Mesendoderm (in vitro differentiated cells): ENCODE results near the gene HDAC4.
A peak's percentile ranks its signal among the peaks of the same experiment; 100 is the strongest.

Experiments used
- DNase-seq: peaks from one replicate; pipeline ENCODE4 v3.0.0; 2013
- H2AK5ac ChIP-seq: 2 replicates; pipeline ENCODE4 v1.6.1; 2013; ENCODE audit warnings: low read length, inconsistent platforms
- H2BK120ac ChIP-seq: 2 replicates; pipeline ENCODE4 v1.6.1; 2013; ENCODE audit warnings: low read depth, mild to moderate bottlenecking, low read length, moderate library complexity, mixed read lengths
- H2BK15ac ChIP-seq: replicated peaks from 2 replicates; pipeline ENCODE4 v1.6.1; 2013; ENCODE audit warnings: low read depth, mild to moderate bottlenecking, moderate library complexity
- H2BK5ac ChIP-seq: 2 replicates; pipeline ENCODE4 v1.6.1; 2013; ENCODE audit warnings: low read length, inconsistent platforms
- H3K18ac ChIP-seq: 2 replicates; pipeline ENCODE4 v1.6.1; 2013; ENCODE audit warnings: mild to moderate bottlenecking, low read length, mixed read lengths
- H3K23ac ChIP-seq: one replicate; pipeline ENCODE4 v1.6.1; 2013; ENCODE audit warnings: low read length
- H3K27ac ChIP-seq: 2 replicates; pipeline ENCODE4 v1.5.1; 2013; ENCODE audit warnings: low read depth, mild to moderate bottlenecking, inconsistent platforms, low read length, moderate library complexity
- H3K27me3 ChIP-seq: 2 replicates; pipeline ENCODE4 v1.6.1; 2013; ENCODE audit warnings: low read length, control low read depth, mild to moderate bottlenecking, inconsistent platforms; ENCODE audit not compliant: insufficient read depth, poor library complexity
- H3K36me3 ChIP-seq: 2 replicates; pipeline ENCODE4 v1.6.1; 2013; ENCODE audit warnings: low read length, inconsistent platforms; ENCODE audit not compliant: control insufficient read depth, insufficient read depth
- H3K4ac ChIP-seq: one replicate; pipeline ENCODE4 v1.6.1; 2013; ENCODE audit warnings: low read depth, mild to moderate bottlenecking, low read length, moderate library complexity
- H3K4me1 ChIP-seq: 2 replicates; pipeline ENCODE4 v1.6.1; 2013; ENCODE audit warnings: low read depth, low read length, inconsistent platforms; ENCODE audit not compliant: control insufficient read depth
- H3K4me2 ChIP-seq: 2 replicates; pipeline ENCODE4 v1.6.1; 2013; ENCODE audit warnings: low read length
- H3K4me3 ChIP-seq: 2 replicates; pipeline ENCODE4 v1.5.1; 2013; ENCODE audit warnings: mild to moderate bottlenecking, low read length
- H3K56ac ChIP-seq: one replicate; pipeline ENCODE4 v1.6.1; 2013; ENCODE audit warnings: low read length
- H3K79me1 ChIP-seq: 2 replicates; pipeline ENCODE4 v1.6.1; 2013; ENCODE audit warnings: low read length, inconsistent platforms
- H3K79me2 ChIP-seq: 2 replicates; pipeline ENCODE4 v1.6.1; 2013; ENCODE audit warnings: mild to moderate bottlenecking, low read length; ENCODE audit not compliant: control insufficient read depth, insufficient read depth
- H3K9ac ChIP-seq: 2 replicates; pipeline ENCODE4 v1.6.1; 2013; ENCODE audit warnings: low read length, inconsistent platforms
- H4K5ac ChIP-seq: one replicate; pipeline ENCODE4 v1.6.1; 2013; ENCODE audit warnings: low read length
- H4K8ac ChIP-seq: one replicate; pipeline ENCODE4 v1.6.1; 2013; ENCODE audit warnings: low read depth, mild to moderate bottlenecking, control low read depth, low read length, moderate library complexity
- WGBS: extraction: QIAGEN DNeasy Blood & Tissue Kit; methylation state at CpG from one replicate; pipeline ENCODE4 v1.1.7; 2013; ENCODE audit warnings: low lambda C conversion rate, missing lambda C conversion rate; ENCODE audit not compliant: insufficient coverage; ENCODE audit errors: extremely low coverage; 5-methylcytosine and 5-hydroxymethylcytosine counted together

Gene HDAC4

DNA sequence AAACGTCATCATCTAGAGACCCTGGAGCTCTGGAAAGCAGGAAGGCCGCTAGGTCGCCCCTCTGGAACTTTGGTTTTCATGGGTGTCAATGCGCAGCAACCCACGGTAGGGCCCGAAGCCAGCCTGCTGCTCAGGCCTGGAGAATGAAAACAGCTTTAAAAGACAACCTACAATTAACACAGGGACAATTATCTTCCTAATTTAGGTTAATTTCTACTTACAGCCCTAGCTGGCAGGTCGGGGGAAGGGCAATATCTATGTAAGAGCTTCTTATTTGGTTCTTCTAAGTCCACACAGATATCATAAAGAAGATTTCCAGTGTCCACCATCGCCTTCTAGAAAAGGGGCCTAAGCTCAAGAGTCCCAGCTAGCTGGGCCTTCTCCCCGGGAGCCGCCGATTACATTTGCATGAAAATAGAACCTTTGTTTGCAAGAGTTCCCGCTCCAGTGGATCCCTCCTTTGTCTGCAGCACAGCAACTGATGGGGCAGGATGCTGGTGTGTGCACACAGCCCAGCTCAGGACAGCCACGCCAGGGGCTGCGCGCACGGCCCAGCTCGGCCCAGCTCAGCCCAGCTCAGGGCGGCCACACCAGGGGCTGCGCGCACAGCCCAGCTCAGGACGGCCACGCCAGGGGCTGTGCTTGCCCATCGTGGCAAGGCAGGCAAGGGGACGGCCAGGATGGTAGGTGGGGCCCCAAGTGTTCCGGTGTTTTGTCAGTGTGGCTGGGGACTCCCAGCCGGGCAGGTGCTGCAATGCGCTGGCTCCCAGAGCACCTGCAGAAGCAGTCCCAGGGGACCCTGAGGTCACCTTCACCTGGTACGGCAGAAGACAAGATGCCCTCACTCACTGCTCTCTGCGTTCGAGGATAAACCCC lies 109.1 kb downstream of the HDAC4 start:
- no peak overlapping the region for H2BK120ac ChIP-seq
- H3K18ac ChIP-seq, result peak overlapping the region; percentile 45
- no peak overlapping the region for H3K4me2 ChIP-seq
- no peak overlapping the region for H4K8ac ChIP-seq
- no peak overlapping the region for H3K4ac ChIP-seq
- H2AK5ac ChIP-seq, result no peak overlapping the region
- H3K23ac ChIP-seq, result no peak overlapping the region
- H3K4me1 ChIP-seq, result peaks cover 10% of the 10 kb centered on the region
- peaks cover 18% of the 10 kb centered on the region for H3K79me1 ChIP-seq
- no peak overlapping the region for H2BK5ac ChIP-seq
- no CpG with 5 or more reads among the region's 30 CpGs for WGBS
- no peak overlapping the region for H2BK15ac ChIP-seq
- peak overlapping the region; percentile 11 for H3K27ac ChIP-seq
- no peaks in the 10 kb centered on the region for H3K27me3 ChIP-seq
- peaks cover 9% of the 10 kb centered on the region for H3K79me2 ChIP-seq
- peak; percentile 77 for DNase-seq
- no peak overlapping the region for H4K5ac ChIP-seq
- H3K56ac ChIP-seq, result peak overlapping the region; percentile 75
- peak overlapping the region; percentile 28 for H3K9ac ChIP-seq
- no peaks in the 10 kb centered on the region for H3K36me3 ChIP-seq
- H3K4me3 ChIP-seq, result no peak overlapping the region

DNA sequence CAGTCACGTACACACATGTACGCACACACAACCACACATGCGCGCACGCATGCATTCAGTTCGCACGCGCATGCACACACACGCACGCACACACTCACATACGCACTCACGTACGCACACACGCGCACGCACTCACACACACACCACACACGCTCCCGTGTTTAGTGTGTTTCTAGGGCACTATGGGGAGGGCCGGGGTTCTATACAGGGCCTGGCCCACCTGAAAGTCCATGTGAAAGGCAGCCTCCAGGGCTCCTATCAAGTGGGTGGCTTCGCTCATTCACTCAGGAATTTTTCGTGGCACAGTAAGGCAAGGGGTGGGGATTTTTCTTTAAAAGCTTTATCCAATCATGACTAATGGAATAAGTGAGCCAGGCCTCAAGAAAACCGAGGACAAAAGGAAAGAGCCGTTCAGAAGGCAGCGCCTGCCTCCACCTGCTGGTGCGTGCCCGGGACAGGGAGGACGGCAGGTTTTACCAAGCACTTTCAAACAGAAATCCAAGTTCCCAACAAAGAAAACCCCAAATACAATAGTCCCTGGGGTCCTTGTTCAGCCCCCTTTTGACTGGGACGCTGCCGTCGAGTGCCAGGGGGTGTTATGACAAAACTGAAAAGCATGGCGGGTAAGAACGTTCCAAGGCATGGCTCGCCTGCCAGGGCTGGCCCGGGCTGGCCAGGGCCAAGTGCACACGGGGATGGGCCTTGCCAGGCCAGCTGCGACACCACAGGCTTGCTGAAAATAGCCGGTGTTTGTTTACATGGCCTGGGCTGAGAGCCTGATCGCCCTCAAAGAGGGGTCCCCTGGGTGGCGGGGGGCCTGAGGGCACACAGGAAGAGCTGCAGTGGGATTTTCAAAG lies 110.0 kb downstream of the HDAC4 start:
- H3K27me3 ChIP-seq, result no peaks in the 10 kb centered on the region
- H3K18ac ChIP-seq, result peak overlapping the region; percentile 45
- no peaks in the 10 kb centered on the region for H3K36me3 ChIP-seq
- H2AK5ac ChIP-seq, result no peak overlapping the region
- H3K4ac ChIP-seq, result no peak overlapping the region
- peaks cover 18% of the 10 kb centered on the region for H3K79me1 ChIP-seq
- H4K5ac ChIP-seq, result no peak overlapping the region
- no peak overlapping the region for H3K4me2 ChIP-seq
- H3K23ac ChIP-seq, result no peak overlapping the region
- no peak overlapping the region for H2BK15ac ChIP-seq
- peak overlapping the region; percentile 11 for H3K27ac ChIP-seq
- H3K4me1 ChIP-seq, result peaks cover 7% of the 10 kb centered on the region
- no peak overlapping the region for H4K8ac ChIP-seq
- no peak overlapping the region for H2BK5ac ChIP-seq
- H3K9ac ChIP-seq, result no peak overlapping the region
- H3K79me2 ChIP-seq, result peaks cover 9% of the 10 kb centered on the region
- whole genome bisulfite sequencing, result 100% methylated on average over 4 of the region's 39 CpGs
- peak overlapping the region; percentile 54 for H3K56ac ChIP-seq
- no peak overlapping the region for H3K4me3 ChIP-seq
- DNase-seq, result peak; percentile 45
- H2BK120ac ChIP-seq, result no peak overlapping the region

DNA sequence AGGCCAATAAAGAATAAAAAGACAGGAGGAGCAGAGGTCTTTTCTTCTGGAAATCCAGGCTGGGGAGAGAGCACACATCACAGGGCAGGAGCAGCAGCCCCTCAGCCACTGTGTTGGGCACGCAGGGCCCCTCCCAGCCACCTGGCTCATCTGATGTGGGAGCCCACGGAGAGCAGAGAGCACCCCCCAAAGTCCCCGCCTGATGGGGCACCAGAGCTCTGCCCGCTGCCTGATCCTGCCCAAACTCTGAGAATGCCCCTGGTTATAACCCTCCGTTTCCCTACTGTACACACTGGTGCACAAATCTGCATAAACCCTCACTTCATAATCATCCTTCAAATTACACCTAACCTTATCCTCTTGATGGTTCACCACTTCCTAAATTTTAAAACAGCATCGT lies 111.3 kb downstream of the HDAC4 start:
- Histone ChIP-seq H2AK5ac (no peak overlapping the region), H3K56ac (no peak overlapping the region), H3K4me1 (peaks cover 5% of the 10 kb centered on the region), H3K36me3 (no peaks in the 10 kb centered on the region), H4K5ac (no peak overlapping the region), H3K18ac (no peak overlapping the region), H2BK5ac (no peak overlapping the region), H3K9ac (no peak overlapping the region), H4K8ac (no peak overlapping the region), H3K4ac (no peak overlapping the region), H2BK120ac (no peak overlapping the region), H2BK15ac (no peak overlapping the region), H3K27me3 (no peaks in the 10 kb centered on the region), H3K79me2 (peaks cover 7% of the 10 kb centered on the region), H3K79me1 (peaks cover 17% of the 10 kb centered on the region), H3K4me3 (no peak overlapping the region), H3K23ac (no peak overlapping the region), H3K4me2 (no peak overlapping the region), H3K27ac (no peak overlapping the region)
- no peak for DNase-seq
- WGBS, result 100% methylated on average over 1 of the region's 6 CpGs

DNA sequence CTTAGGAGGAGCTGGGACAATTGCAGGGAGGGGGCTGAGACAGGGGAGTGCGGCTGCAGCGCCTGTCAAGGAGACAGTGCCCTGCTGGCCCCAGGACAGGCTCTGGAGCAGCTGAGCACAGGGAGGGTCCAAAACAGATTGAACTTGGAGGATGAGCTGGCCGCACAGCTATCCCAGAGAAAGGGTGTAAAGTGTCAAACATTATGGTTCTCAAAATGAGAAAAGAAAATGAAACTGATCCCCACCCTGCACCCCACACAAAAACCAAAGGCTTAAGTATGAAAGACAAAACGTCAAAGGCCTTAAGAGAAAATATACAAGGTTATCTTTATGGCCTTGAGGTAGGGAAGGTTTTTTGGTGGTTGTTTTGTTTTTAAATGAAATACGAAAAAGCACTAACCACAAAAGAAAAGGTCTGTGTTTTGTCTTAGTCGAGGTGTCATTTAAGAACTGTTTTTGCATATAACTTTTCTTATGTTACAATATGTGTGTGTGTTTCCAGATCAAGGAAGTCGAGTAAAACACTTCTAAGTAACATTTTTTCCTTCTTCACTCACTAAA lies 111.8 kb downstream of the HDAC4 start:
- H3K23ac ChIP-seq, result no peak overlapping the region
- WGBS, result 100% methylated on average over 1 of the region's 7 CpGs
- H3K79me2 ChIP-seq, result peaks cover 4% of the 10 kb centered on the region
- H2BK120ac ChIP-seq, result no peak overlapping the region
- peaks cover 5% of the 10 kb centered on the region for H3K4me1 ChIP-seq
- no peak overlapping the region for H2BK15ac ChIP-seq
- no peak overlapping the region for H3K9ac ChIP-seq
- no peak for DNase-seq
- H2AK5ac ChIP-seq, result no peak overlapping the region
- no peaks in the 10 kb centered on the region for H3K27me3 ChIP-seq
- peaks cover 16% of the 10 kb centered on the region for H3K79me1 ChIP-seq
- no peaks in the 10 kb centered on the region for H3K36me3 ChIP-seq
- H3K4me3 ChIP-seq, result no peak overlapping the region
- no peak overlapping the region for H3K56ac ChIP-seq
- H3K27ac ChIP-seq, result no peak overlapping the region
- no peak overlapping the region for H3K4me2 ChIP-seq
- no peak overlapping the region for H3K18ac ChIP-seq
- H4K5ac ChIP-seq, result no peak overlapping the region
- H2BK5ac ChIP-seq, result no peak overlapping the region
- H3K4ac ChIP-seq, result no peak overlapping the region
- H4K8ac ChIP-seq, result no peak overlapping the region

DNA sequence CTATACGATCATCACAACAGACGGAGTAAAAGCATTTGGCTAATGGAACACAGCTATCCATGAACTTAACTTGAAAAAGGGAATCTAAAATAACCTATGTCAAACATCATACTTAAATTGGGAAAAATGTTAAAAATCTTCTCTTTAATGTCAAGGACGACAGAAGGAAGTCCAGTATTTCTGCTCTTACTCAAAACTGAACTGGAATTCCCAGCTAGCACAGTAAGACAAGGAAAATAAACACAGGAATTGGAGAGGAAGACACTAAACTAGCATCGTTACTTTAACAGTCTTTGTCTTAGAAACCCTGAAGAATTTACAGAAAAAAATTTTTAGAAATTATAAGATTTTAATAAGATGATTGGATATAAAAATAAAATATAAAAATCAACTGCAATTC lies 112.6 kb downstream of the HDAC4 start:
- Histone ChIP-seq H3K9ac (no peak overlapping the region), H2BK15ac (no peak overlapping the region), H3K23ac (no peak overlapping the region), H3K79me1 (peaks cover 13% of the 10 kb centered on the region), H3K27ac (no peak overlapping the region), H3K4me1 (peaks cover 5% of the 10 kb centered on the region), H3K56ac (no peak overlapping the region), H3K79me2 (peaks cover 4% of the 10 kb centered on the region), H3K4ac (no peak overlapping the region), H2AK5ac (no peak overlapping the region), H3K36me3 (no peaks in the 10 kb centered on the region), H3K18ac (no peak overlapping the region), H3K4me3 (no peak overlapping the region), H4K8ac (no peak overlapping the region), H3K27me3 (no peaks in the 10 kb centered on the region), H2BK120ac (no peak overlapping the region), H3K4me2 (no peak overlapping the region), H2BK5ac (no peak overlapping the region), H4K5ac (no peak overlapping the region)
- WGBS, result no CpG with 5 or more reads among the region's 4 CpGs
- DNase-seq, result no peak
